EL (cell line): Measurements from ENCODE around the gene TRIM63.

Source experiments
- DNase-seq: peaks from one replicate; pipeline ENCODE4 v3.0.0-alpha.2; 2016

The TRIM63 gene

GRCh38 chr1:26012864-26013263 lies 54.6 kb downstream of the TRIM63 start:
- no peak for DNase-seq

GRCh38 chr1:26010825-26011224 lies 56.6 kb downstream of the TRIM63 start:
- DNase-seq, result no peak

- DNase-seq, result no peak
These were observed 57.5 kb downstream of the TRIM63 start for GRCh38 chr1:26009796-26010447.

- no peak for DNase-seq
These were observed 60.7 kb downstream of the TRIM63 start for GRCh38 chr1:26006710-26007109.

- no peak for DNase-seq
These were observed 61.9 kb downstream of the TRIM63 start for GRCh38 chr1:26005434-26006105.

- no peak for DNase-seq
These were observed 63.7 kb downstream of the TRIM63 start for GRCh38 chr1:26003756-26004155.

GRCh38 chr1:26003262-26003661 lies 64.2 kb downstream of the TRIM63 start:
- DNase-seq, result no peak
